A673 (cell line): Measurements from ENCODE around the gene SPNS2.

Source experiments
- CTCF ChIP-seq: fragments of 300-800, 200-600 bp; sonication (generic); conservative IDR thresholded peaks from 2 replicates; pipeline ENCODE4 v1.5.1; 2017; ENCODE audit warnings: low read depth, mild to moderate bottlenecking, antibody characterized with exemption, low read length, moderate library complexity, mixed read lengths
- EZH2 ChIP-seq: fragments of 200-600 bp; sonication (generic); IDR thresholded peaks from 2 replicates; pipeline ENCODE4 v1.6.1; 2017; ENCODE audit warnings: borderline replicate concordance, low read depth, mild to moderate bottlenecking, mixed read lengths, antibody characterized with exemption, low read length; ENCODE audit not compliant: poor library complexity, severe bottlenecking

DNA sequence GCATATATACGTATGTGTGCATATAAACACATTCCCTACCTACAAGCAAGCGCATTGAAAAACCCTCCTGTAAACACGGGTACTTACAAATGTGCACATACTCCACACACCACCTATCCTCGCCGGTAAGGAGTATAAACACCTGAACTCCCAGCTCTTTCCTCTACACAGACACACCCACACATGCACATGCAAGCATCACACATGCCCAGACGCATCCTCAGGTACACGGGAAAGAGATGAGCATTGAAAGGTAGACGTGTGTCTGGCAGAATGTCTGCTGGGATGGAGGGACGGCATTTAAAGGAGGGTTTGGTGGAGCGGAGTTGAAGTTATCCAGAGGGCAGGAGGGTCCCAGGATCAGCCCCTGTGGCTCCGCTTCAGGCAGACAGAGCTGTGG is 81.0 kb downstream of the SPNS2 start:
- TF ChIP-seq CTCF (no peak), EZH2 (no peak)
